Right lobe of liver (tissue), 6 donors: ENCODE measurements around the gene TENM3. TPM values are rescaled to one million over a fixed set of nuclear protein-coding genes. Genes with fewer than 3 reads are reported as not detected.

Source experiments
- ATAC-seq, 4 donors: fragments of 200-7000 bp; cut with Tn5 transposase; one replicate each; pipeline ENCODE4 v1.9.1; 2020; ENCODE audit warnings: mild to moderate bottlenecking in 4 of 4, moderate library complexity in 4 of 4
- DNase-seq, 3 donors: peaks; one replicate each; pipeline ENCODE4 v3.0.0-alpha.2; 2020
- H3K27ac ChIP-seq, 3 donors: fragments of 200-600 bp; one replicate each; pipeline ENCODE4 v1.8.0; 2022
- H3K27me3 ChIP-seq, 2 donors: fragments of 200-600 bp; one replicate each; pipeline ENCODE4 v1.8.0; 2022
- H3K36me3 ChIP-seq, 4 donors: fragments of 200-600 bp; sonication (generic) in 1 of 4; one replicate each; pipeline versions ENCODE4 v1.5.1 to v1.8.0; 2017 to 2022; ENCODE audit warnings: control low read depth in 1 of 4
- H3K4me1 ChIP-seq, 4 donors: fragments of 200-600 bp; sonication (generic) in 1 of 4; one replicate each; pipeline versions ENCODE4 v1.5.1 to v1.8.0; 2017 to 2022; ENCODE audit warnings: control low read depth in 1 of 4
- H3K4me3 ChIP-seq, 3 donors: fragments of 200-600 bp; one replicate each; pipeline ENCODE4 v1.8.0; 2022
- H3K9me3 ChIP-seq, 4 donors: fragments of 200-600 bp; sonication (generic) in 1 of 4; one replicate each; pipeline versions ENCODE4 v1.5.1 to v1.8.0; 2017 to 2022; ENCODE audit warnings: control low read depth in 1 of 4
- POLR2A ChIP-seq: fragments of 450-650 bp; IDR thresholded peaks from one replicate; pipeline ENCODE4 v1.6.1; 2017; ENCODE audit warnings: antibody characterized with exemption, mild to moderate bottlenecking
- WGBS: methylation state at CpG from one replicate; pipeline ENCODE4 v1.1.6; 2018; ENCODE audit warnings: low coverage, low lambda C conversion rate; ENCODE audit not compliant: insufficient coverage; ENCODE audit errors: missing lambda C conversion rate; 5-methylcytosine and 5-hydroxymethylcytosine counted together
- intact Hi-C, 2 donors: fragments of 100-400 bp; cut with DNase I; formaldehyde crosslinking; loops; one replicate each; pipeline versions ENCODE4 v1.11.2 to v1.14.1; 2022
- total RNA-seq, 6 experiments: library from RNA; depleted of rRNA in 2 of 6; stranded (reverse); fragments of >200 nt in 2 of 6; fragmentation: NEBNext Ultra II Directional in 3 of 6; extraction: Animal tissue kit (Norgen Biotek cat#: 25700) in 3 of 6; gene quantifications; one replicate each; pipeline versions ENCODE4 v1.1.0 to v1.2.4, GENCODE V29; 2016 to 2023
- TF ChIP-seq, protein P1 (sequence below), 4 donors: fragments of 200-600 bp in 3 of 4; fragments of 450-650 bp in 1 of 4; IDR thresholded peaks; one replicate each; pipeline versions ENCODE4 v1.5.1 to v1.8.0; 2016 to 2022; ENCODE audit warnings: antibody characterized with exemption in 4 of 4, mild to moderate bottlenecking in 2 of 4
- donor health status: DM: no; HTN: yes; CAD: no.
- donor health status: DM: no; HTN: no; CAD: no.
- donor health status: DM: no; HTN: no; CAD: no.
- donor health status: DM: no; HTN: yes; CAD: no.
- donor health status: DM: no; HTN: yes; CAD: no.

TENM3 gene
- total RNA-seq, 6 experiments from 2014 or later, result 0.06 to 3.0 (median 1.1) TPM

DNA sequence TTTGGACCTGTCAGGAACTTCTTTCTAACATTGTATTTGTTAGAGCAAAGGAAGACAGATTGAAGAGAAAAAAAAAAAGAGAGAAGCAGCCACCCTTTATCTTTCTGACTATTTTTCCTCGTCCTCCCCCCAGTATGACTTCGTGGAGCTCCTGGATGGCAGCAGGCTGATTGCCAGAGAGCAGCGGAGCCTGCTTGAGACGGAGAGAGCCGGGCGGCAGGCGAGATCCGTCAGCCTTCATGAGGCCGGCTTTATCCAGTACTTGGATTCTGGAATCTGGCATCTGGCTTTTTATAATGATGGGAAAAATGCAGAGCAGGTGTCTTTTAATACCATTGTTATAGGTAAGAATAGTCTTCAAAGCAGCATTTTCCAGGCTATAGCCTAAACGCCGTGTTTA lies 436.3 kb downstream of the TENM3 start:
- Histone ChIP-seq H3K4me3 (no peak overlapping the region), H3K27me3 (no peaks in the 10 kb centered on the region), H3K27ac (no peak overlapping the region), H3K4me1 (no peaks in the 10 kb centered on the region), H3K9me3 (no peaks in the 10 kb centered on the region), H3K36me3 (no peaks in the 10 kb centered on the region)
- 75% methylated on average over 11 of the region's 11 CpGs for WGBS
- TF ChIP-seq POLR2A, result no peak
- TF ChIP-seq, protein P1, sequence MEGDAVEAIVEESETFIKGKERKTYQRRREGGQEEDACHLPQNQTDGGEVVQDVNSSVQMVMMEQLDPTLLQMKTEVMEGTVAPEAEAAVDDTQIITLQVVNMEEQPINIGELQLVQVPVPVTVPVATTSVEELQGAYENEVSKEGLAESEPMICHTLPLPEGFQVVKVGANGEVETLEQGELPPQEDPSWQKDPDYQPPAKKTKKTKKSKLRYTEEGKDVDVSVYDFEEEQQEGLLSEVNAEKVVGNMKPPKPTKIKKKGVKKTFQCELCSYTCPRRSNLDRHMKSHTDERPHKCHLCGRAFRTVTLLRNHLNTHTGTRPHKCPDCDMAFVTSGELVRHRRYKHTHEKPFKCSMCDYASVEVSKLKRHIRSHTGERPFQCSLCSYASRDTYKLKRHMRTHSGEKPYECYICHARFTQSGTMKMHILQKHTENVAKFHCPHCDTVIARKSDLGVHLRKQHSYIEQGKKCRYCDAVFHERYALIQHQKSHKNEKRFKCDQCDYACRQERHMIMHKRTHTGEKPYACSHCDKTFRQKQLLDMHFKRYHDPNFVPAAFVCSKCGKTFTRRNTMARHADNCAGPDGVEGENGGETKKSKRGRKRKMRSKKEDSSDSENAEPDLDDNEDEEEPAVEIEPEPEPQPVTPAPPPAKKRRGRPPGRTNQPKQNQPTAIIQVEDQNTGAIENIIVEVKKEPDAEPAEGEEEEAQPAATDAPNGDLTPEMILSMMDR (IDR thresholded peaks at IDR 0.05), result no peak
- no peak for DNase-seq
- intact Hi-C loops, result no loop called here
- no peak for ATAC-seq

DNA sequence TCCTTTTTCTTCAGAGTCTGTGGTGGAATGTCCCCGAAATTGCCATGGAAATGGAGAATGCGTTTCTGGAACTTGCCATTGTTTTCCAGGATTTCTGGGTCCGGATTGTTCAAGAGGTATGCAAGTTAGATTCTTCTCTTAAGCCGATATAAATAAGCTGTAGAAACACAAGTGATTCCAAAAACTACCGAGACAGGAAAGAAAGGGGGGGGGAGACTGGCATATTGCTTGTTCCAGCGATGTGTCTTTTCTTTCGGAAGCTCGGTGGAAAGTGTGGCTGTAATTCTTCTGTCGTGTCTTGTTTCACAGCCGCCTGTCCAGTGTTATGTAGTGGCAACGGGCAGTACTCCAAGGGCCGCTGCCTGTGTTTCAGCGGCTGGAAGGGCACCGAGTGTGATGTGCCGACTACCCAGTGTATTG lies 437.0 kb downstream of the TENM3 start:
- H3K27me3 ChIP-seq, result no peaks in the 10 kb centered on the region
- H3K4me1 ChIP-seq, result no peaks in the 10 kb centered on the region
- ATAC-seq (no peak), DNase-seq (no peak)
- TF ChIP-seq, protein P1 (IDR thresholded peaks at IDR 0.05), result no peak
- no peak for TF ChIP-seq POLR2A
- 71% methylated on average over 13 of the region's 15 CpGs for WGBS
- H3K4me3 ChIP-seq, result no peak overlapping the region
- H3K27ac ChIP-seq, result no peak overlapping the region
- no peaks in the 10 kb centered on the region for H3K9me3 ChIP-seq
- H3K36me3 ChIP-seq, result no peaks in the 10 kb centered on the region
- intact Hi-C loops, result no loop called here

DNA sequence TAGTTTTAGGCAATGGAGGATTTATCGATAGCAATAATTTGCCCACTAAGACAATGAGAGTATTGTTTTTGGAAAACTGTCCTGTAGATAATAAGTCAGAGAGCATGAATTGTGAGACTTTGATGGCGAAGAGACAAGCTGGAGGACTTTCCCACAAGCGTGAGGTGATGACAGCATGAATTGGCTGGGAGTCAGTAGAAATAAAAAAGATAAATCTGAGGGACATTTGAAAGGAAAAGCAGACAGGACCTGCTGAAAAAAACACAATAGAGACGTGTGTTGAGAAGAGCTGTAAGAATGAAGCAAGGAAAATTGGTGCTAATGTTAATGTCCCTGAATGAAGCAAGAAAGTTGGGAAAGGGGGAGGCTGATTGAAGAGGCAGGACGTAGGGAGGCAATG lies 440.5 kb downstream of the TENM3 start:
- TF ChIP-seq, protein P1 (IDR thresholded peaks at IDR 0.05), result no peak
- TF ChIP-seq POLR2A, result no peak
- 58% methylated on average over 5 of the region's 5 CpGs for WGBS
- H3K9me3 ChIP-seq, result no peaks in the 10 kb centered on the region
- H3K4me1 ChIP-seq, result no peaks in the 10 kb centered on the region
- H3K27ac ChIP-seq, result no peak overlapping the region
- no peak overlapping the region for H3K4me3 ChIP-seq
- H3K27me3 ChIP-seq, result no peaks in the 10 kb centered on the region
- H3K36me3 ChIP-seq, result no peaks in the 10 kb centered on the region
- no peak for ATAC-seq
- DNase-seq, result no peak
- intact Hi-C loops, result no loop called here

DNA sequence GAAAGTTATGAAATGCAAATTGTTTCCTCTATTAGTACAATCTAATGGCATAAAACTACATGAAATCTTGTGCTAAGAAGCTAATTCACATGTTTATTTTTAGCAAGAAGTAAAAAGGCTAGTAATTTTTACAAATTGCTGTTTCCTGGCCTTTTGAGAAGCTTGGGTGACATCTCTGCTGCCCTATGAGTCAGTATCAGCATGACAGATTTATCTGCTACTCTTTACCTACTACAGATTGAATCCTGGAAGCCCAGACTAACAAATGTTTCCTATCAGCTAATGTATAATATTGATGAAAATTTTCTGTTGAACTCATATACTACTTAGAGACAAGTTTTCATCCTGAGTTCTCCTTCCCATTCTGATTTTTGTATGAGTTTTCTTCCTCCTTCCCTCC lies 441.6 kb downstream of the TENM3 start:
- Histone ChIP-seq H3K27ac (no peak overlapping the region), H3K4me1 (no peaks in the 10 kb centered on the region), H3K27me3 (no peaks in the 10 kb centered on the region), H3K36me3 (no peaks in the 10 kb centered on the region), H3K4me3 (no peak overlapping the region), H3K9me3 (no peaks in the 10 kb centered on the region)
- TF ChIP-seq POLR2A, result no peak
- TF ChIP-seq, protein P1 (IDR thresholded peaks at IDR 0.05), result no peak
- no peak for DNase-seq
- no peak for ATAC-seq
- intact Hi-C loops, result no loop called here

DNA sequence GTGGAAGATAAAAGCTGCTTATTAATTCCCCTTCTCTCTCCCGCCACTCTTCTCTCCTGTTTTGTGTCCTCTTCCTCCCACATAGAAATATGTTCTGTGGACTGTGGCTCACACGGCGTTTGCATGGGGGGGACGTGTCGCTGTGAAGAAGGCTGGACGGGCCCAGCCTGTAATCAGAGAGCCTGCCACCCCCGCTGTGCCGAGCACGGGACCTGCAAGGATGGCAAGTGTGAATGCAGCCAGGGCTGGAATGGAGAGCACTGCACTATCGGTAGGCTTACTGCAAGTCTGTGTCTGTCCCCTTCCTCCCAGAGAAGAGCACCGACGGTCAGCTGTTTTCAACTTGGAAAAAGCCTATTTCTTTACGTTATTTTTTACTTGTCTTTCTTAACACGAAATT lies 444.9 kb downstream of the TENM3 start:
- DNase-seq (no peak), ATAC-seq (no peak)
- Histone ChIP-seq H3K4me3 (no peak overlapping the region), H3K36me3 (no peaks in the 10 kb centered on the region), H3K27ac (no peak overlapping the region), H3K4me1 (no peaks in the 10 kb centered on the region), H3K27me3 (no peaks in the 10 kb centered on the region), H3K9me3 (no peaks in the 10 kb centered on the region)
- 68% methylated on average over 10 of the region's 14 CpGs for WGBS
- TF ChIP-seq, protein P1 (IDR thresholded peaks at IDR 0.05), result no peak
- no peak for TF ChIP-seq POLR2A
- intact Hi-C loops, result no loop called here
